GM12878 (cell line): ENCODE data around the gene NCKAP5.

Source experiments
- EZH2 ChIP-seq: IDR thresholded peaks from 2 replicates; pipeline ENCODE4 v1.6.1; 2012; ENCODE audit warnings: low read depth, mild to moderate bottlenecking, control low read depth, inconsistent platforms, low read length, borderline replicate concordance; ENCODE audit not compliant: control insufficient read depth
- TF ChIP-seq, protein P1 (sequence below), 3 experiments: IDR thresholded peaks in 2 of 3; conservative IDR thresholded peaks in 1 of 3; 2 replicates each; pipeline ENCODE4 v1.5.1; 2011; ENCODE audit warnings: low read depth in 3 of 3, low read length in 3 of 3, mild to moderate bottlenecking in 3 of 3, control low read depth in 2 of 3, moderate library complexity in 2 of 3, inconsistent platforms in 1 of 3, mixed read lengths in 1 of 3; ENCODE audit not compliant: control insufficient read depth in 2 of 3, insufficient read depth in 1 of 3; ENCODE audit errors: extremely low read depth in 1 of 3

DNA sequence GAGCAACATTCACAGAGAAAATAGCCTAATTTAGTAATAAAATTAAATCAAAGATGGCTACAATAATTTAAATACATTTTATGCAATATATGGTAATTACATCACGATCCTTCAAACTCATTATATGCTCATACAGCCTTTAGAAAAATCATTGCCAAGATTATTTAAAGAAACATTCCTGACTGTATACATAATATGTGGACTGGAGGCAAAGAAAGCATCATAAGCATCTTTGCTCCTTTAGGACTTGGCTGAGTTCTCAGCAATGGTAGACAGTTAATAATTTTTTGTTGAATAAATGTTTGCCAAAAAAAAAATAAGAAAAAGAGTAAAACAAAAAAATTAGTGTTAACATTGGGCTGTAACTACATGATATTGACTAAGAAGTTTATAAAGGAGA is 26.9 kb downstream of the NCKAP5 start:
- TF ChIP-seq EZH2: no peak
- TF ChIP-seq, protein P1, sequence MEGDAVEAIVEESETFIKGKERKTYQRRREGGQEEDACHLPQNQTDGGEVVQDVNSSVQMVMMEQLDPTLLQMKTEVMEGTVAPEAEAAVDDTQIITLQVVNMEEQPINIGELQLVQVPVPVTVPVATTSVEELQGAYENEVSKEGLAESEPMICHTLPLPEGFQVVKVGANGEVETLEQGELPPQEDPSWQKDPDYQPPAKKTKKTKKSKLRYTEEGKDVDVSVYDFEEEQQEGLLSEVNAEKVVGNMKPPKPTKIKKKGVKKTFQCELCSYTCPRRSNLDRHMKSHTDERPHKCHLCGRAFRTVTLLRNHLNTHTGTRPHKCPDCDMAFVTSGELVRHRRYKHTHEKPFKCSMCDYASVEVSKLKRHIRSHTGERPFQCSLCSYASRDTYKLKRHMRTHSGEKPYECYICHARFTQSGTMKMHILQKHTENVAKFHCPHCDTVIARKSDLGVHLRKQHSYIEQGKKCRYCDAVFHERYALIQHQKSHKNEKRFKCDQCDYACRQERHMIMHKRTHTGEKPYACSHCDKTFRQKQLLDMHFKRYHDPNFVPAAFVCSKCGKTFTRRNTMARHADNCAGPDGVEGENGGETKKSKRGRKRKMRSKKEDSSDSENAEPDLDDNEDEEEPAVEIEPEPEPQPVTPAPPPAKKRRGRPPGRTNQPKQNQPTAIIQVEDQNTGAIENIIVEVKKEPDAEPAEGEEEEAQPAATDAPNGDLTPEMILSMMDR (IDR thresholded peaks at IDR 0.05 in 2 of 3, conservative IDR thresholded peaks at IDR 0.05 in 1 of 3; ENCODE audit: control insufficient read depth in 2 of 3, extremely low read depth in 1 of 3, insufficient read depth in 1 of 3, low read depth in 3 of 3, low read length in 3 of 3): no peak
